H9 (cell line): ENCODE data around the gene ACAP3. TPM values are rescaled to one million over a fixed set of nuclear protein-coding genes. Genes with fewer than 3 reads are reported as not detected.

Source experiments
- DNase-seq: peaks from one replicate; pipeline ENCODE4 v3.0.0-alpha.2; 2017
- H2AFZ ChIP-seq: one replicate; pipeline ENCODE4 v1.6.1; 2013; ENCODE audit warnings: mild to moderate bottlenecking, low read length, control low read depth, moderate library complexity
- H2AK5ac ChIP-seq: 2 replicates; pipeline ENCODE4 v1.6.1; 2013; ENCODE audit warnings: low read length, control low read depth, mixed read lengths; ENCODE audit not compliant: insufficient read length
- H2BK120ac ChIP-seq: one replicate; pipeline ENCODE4 v1.6.1; 2013; ENCODE audit warnings: low read depth, mild to moderate bottlenecking, low read length, control low read depth, inconsistent platforms; ENCODE audit not compliant: poor library complexity, severe bottlenecking
- H2BK12ac ChIP-seq: 2 replicates; pipeline ENCODE4 v1.6.1; 2013; ENCODE audit warnings: low read length, control low read depth, mixed read lengths, low read depth; ENCODE audit not compliant: insufficient read length
- H2BK15ac ChIP-seq: 2 replicates; pipeline ENCODE4 v1.6.1; 2013; ENCODE audit warnings: low read depth, low read length, control low read depth
- H2BK20ac ChIP-seq: one replicate; pipeline ENCODE4 v1.6.1; 2013; ENCODE audit warnings: low read depth, mild to moderate bottlenecking, low read length, control low read depth, inconsistent platforms; ENCODE audit not compliant: poor library complexity, severe bottlenecking
- H2BK5ac ChIP-seq: 2 replicates; pipeline ENCODE4 v1.6.1; 2013; ENCODE audit warnings: low read length, control low read depth, mixed read lengths; ENCODE audit not compliant: insufficient read length
- H3K14ac ChIP-seq: 2 replicates; pipeline ENCODE4 v1.6.1; 2013; ENCODE audit warnings: low read length, control low read depth; ENCODE audit not compliant: insufficient read depth
- H3K18ac ChIP-seq: 2 replicates; pipeline ENCODE4 v1.6.1; 2013; ENCODE audit warnings: low read depth, mild to moderate bottlenecking, mixed read lengths, low read length, control low read depth; ENCODE audit not compliant: insufficient read length
- H3K23ac ChIP-seq: 2 replicates; pipeline ENCODE4 v1.6.1; 2013; ENCODE audit warnings: low read length, control low read depth, mixed read lengths, low read depth; ENCODE audit not compliant: insufficient read length
- H3K23me2 ChIP-seq: 2 replicates; pipeline ENCODE4 v1.6.1; 2013; ENCODE audit warnings: low read depth, mild to moderate bottlenecking, mixed read lengths, low read length, control low read depth; ENCODE audit not compliant: insufficient read length, poor library complexity, severe bottlenecking
- H3K27ac ChIP-seq: 2 replicates; pipeline ENCODE4 v1.5.1; 2013; ENCODE audit warnings: low read length, control low read depth, mixed read lengths, low read depth; ENCODE audit not compliant: insufficient read length
- H3K27me3 ChIP-seq: 2 replicates; pipeline ENCODE4 v1.6.1; 2013; ENCODE audit warnings: low read length, control low read depth, inconsistent platforms; ENCODE audit not compliant: insufficient read depth
- H3K4ac ChIP-seq: 2 replicates; pipeline ENCODE4 v1.6.1; 2013; ENCODE audit warnings: low read depth, mild to moderate bottlenecking, control low read depth, inconsistent platforms, low read length, moderate library complexity
- H3K4me1 ChIP-seq: 2 replicates; pipeline ENCODE4 v1.6.1; 2013; ENCODE audit warnings: low read length, control low read depth, inconsistent platforms; ENCODE audit not compliant: insufficient read depth
- H3K4me2 ChIP-seq: 2 replicates; pipeline ENCODE4 v1.6.1; 2013; ENCODE audit warnings: low read length, control low read depth, mixed read lengths; ENCODE audit not compliant: insufficient read length, insufficient read depth
- H3K56ac ChIP-seq: 2 replicates; pipeline ENCODE4 v1.6.1; 2013; ENCODE audit warnings: low read depth, mild to moderate bottlenecking, mixed read lengths, low read length, control low read depth; ENCODE audit not compliant: insufficient read length
- H3K79me1 ChIP-seq: 2 replicates; pipeline ENCODE4 v1.6.1; 2013; ENCODE audit warnings: low read depth, mild to moderate bottlenecking, moderate library complexity, low read length, control low read depth, inconsistent platforms; ENCODE audit not compliant: insufficient read depth, poor library complexity, severe bottlenecking
- H3K79me2 ChIP-seq: 2 replicates; pipeline ENCODE4 v1.6.1; 2013; ENCODE audit warnings: low read length, control low read depth, inconsistent platforms; ENCODE audit not compliant: insufficient read depth
- H3K9ac ChIP-seq: 2 replicates; pipeline ENCODE4 v1.6.1; 2013; ENCODE audit warnings: low read length, control low read depth, mixed read lengths; ENCODE audit not compliant: insufficient read length; ENCODE audit errors: extremely low read depth
- H3K9me3 ChIP-seq: one replicate; pipeline ENCODE4 v1.6.1; 2013; ENCODE audit warnings: low read depth, low read length, inconsistent platforms; ENCODE audit not compliant: control insufficient read depth
- H3T11ph ChIP-seq: one replicate; pipeline ENCODE4 v1.6.1; 2013; ENCODE audit warnings: mild to moderate bottlenecking, low read length, control low read depth, inconsistent platforms
- H4K20me1 ChIP-seq: one replicate; pipeline ENCODE4 v1.6.1; 2013; ENCODE audit not compliant: control insufficient read depth, insufficient read length, insufficient read depth
- H4K5ac ChIP-seq: 2 replicates; pipeline ENCODE4 v1.6.1; 2013; ENCODE audit warnings: low read depth, mild to moderate bottlenecking, mixed read lengths, low read length, control low read depth; ENCODE audit not compliant: insufficient read length
- H4K8ac ChIP-seq: replicated peaks from 2 replicates; pipeline ENCODE4 v1.6.1; 2013; ENCODE audit warnings: low read length, control low read depth, mixed read lengths, low read depth; ENCODE audit not compliant: insufficient read length
- H4K91ac ChIP-seq: 2 replicates; pipeline ENCODE4 v1.6.1; 2013; ENCODE audit warnings: low read depth, mild to moderate bottlenecking, moderate library complexity, mixed read lengths, low read length, control low read depth; ENCODE audit not compliant: insufficient read length
- H3K27ac Mint-ChIP-seq, 3 experiments: 2 replicates in 2 of 3; 3 replicates in 1 of 3; pipeline ENCODE4 v1.8.0; 2020 to 2021; ENCODE audit warnings: mixed read lengths in 3 of 3, mild to moderate bottlenecking in 1 of 3, moderate library complexity in 1 of 3
- H3K27me3 Mint-ChIP-seq: 2 replicates; pipeline ENCODE4 v1.8.0; 2021; ENCODE audit warnings: low read depth, mild to moderate bottlenecking, moderate library complexity, mixed read lengths
- H3K36me3 Mint-ChIP-seq, 3 experiments: 2 replicates in 2 of 3; 3 replicates in 1 of 3; pipeline ENCODE4 v1.8.0; 2020 to 2021; ENCODE audit warnings: low read depth in 3 of 3, mixed read lengths in 3 of 3; ENCODE audit not compliant: insufficient read depth in 1 of 3
- H3K4me1 Mint-ChIP-seq, 2 experiments: 2 replicates each; pipeline ENCODE4 v1.8.0; 2020; ENCODE audit warnings: mixed read lengths in 2 of 2
- H3K4me3 Mint-ChIP-seq, 2 experiments: 2 replicates in 1 of 2; 3 replicates in 1 of 2; pipeline ENCODE4 v1.8.0; 2020 to 2021; ENCODE audit warnings: mild to moderate bottlenecking in 2 of 2, mixed read lengths in 2 of 2, moderate library complexity in 1 of 2
- H3K9me3 Mint-ChIP-seq, 2 experiments: 2 replicates in 1 of 2; 3 replicates in 1 of 2; pipeline ENCODE4 v1.8.0; 2020; ENCODE audit warnings: mild to moderate bottlenecking in 2 of 2, mixed read lengths in 2 of 2, moderate library complexity in 1 of 2
- CTCF ChIP-seq: fragments of 200-600 bp; sonication (generic); conservative IDR thresholded peaks from 3 replicates; pipeline ENCODE4 v1.8.0; 2021; ENCODE audit warnings: antibody characterized with exemption, mild to moderate bottlenecking
- WGBS: extraction: QIAGEN DNeasy Blood & Tissue Kit; methylation state at CpG from one replicate; pipeline ENCODE4 v1.1.7; 2013; ENCODE audit warnings: missing lambda C conversion rate, low lambda C conversion rate, mixed read lengths; ENCODE audit not compliant: insufficient read length; ENCODE audit errors: extremely low coverage; 5-methylcytosine and 5-hydroxymethylcytosine counted together
- total RNA-seq: library from RNA; stranded (reverse); gene quantifications from 2 replicates; pipeline ENCODE4 v1.2.1, GENCODE V29; 2021

Gene ACAP3
- total RNA-seq, 1 experiment from 2014 or later = 41.4 TPM

GRCh38 chr1:1315435-1315954, 7.8 kb upstream of the ACAP3 start:
- H3T11ph ChIP-seq = no peak overlapping the region
- H2BK15ac ChIP-seq = no peak overlapping the region
- H3K4me2 ChIP-seq = no peak overlapping the region
- peaks cover 8 to 16% of the 10 kb centered on the region in 2 experiments for H3K4me1 Mint-ChIP-seq
- H3K4me1 ChIP-seq = no peaks in the 10 kb centered on the region; the same call in 1 of the 2 replicates
- no peak overlapping the region for H2BK120ac ChIP-seq
- no peak overlapping the region for H2AFZ ChIP-seq
- peaks cover 18 to 70% (median 66%) of the 10 kb centered on the region in 3 experiments for H3K36me3 Mint-ChIP-seq
- no peak overlapping the region; the same call in 1 of the 2 replicates for H3K4ac ChIP-seq
- no peaks in the 10 kb centered on the region for H3K9me3 ChIP-seq
- H3K4me3 Mint-ChIP-seq = peak overlapping the region; percentile 22 to 23; a peak in 1 of 5 replicates
- H4K8ac ChIP-seq = no peak overlapping the region
- H3K79me1 ChIP-seq = peaks cover 2% of the 10 kb centered on the region
- H3K56ac ChIP-seq = no peak overlapping the region
- no peak overlapping the region for H4K5ac ChIP-seq
- H3K23me2 ChIP-seq = no peaks in the 10 kb centered on the region
- peak; percentile 75 for DNase-seq
- peak overlapping the region; percentile 67 for H3K18ac ChIP-seq
- no peak overlapping the region for H2AK5ac ChIP-seq
- WGBS = no CpG with 5 or more reads among the region's 26 CpGs
- H3K9ac ChIP-seq = no peak overlapping the region
- no peaks in the 10 kb centered on the region for H3K27me3 Mint-ChIP-seq
- H3K9me3 Mint-ChIP-seq = no peaks in the 10 kb centered on the region
- no peak overlapping the region for H2BK12ac ChIP-seq
- no peaks in the 10 kb centered on the region for H4K20me1 ChIP-seq
- H2BK5ac ChIP-seq = no peak overlapping the region
- H3K79me2 ChIP-seq = peaks cover 2% of the 10 kb centered on the region; the same call in 1 of the 2 replicates
- H3K27ac ChIP-seq = no peak overlapping the region
- no peak for TF ChIP-seq CTCF
- peak overlapping the region; percentile 83 to 95 (median 93); a peak in 5 of 7 replicates for H3K27ac Mint-ChIP-seq
- no peak overlapping the region for H3K23ac ChIP-seq
- no peak overlapping the region; the same call in 1 of the 2 replicates for H3K14ac ChIP-seq
- H4K91ac ChIP-seq = no peak overlapping the region
- H2BK20ac ChIP-seq = no peak overlapping the region
- no peaks in the 10 kb centered on the region for H3K27me3 ChIP-seq
